GM21526 (cell line): ENCODE measurements around the gene AHCYL1.

Experiments used
- ATAC-seq: cut with Tn5 transposase; IDR thresholded peaks from one replicate; pipeline ENCODE4 v1.9.1; 2021; ENCODE audit warnings: moderate library complexity; ENCODE audit not compliant: unreplicated experiment, low FRiP score

Gene AHCYL1

DNA sequence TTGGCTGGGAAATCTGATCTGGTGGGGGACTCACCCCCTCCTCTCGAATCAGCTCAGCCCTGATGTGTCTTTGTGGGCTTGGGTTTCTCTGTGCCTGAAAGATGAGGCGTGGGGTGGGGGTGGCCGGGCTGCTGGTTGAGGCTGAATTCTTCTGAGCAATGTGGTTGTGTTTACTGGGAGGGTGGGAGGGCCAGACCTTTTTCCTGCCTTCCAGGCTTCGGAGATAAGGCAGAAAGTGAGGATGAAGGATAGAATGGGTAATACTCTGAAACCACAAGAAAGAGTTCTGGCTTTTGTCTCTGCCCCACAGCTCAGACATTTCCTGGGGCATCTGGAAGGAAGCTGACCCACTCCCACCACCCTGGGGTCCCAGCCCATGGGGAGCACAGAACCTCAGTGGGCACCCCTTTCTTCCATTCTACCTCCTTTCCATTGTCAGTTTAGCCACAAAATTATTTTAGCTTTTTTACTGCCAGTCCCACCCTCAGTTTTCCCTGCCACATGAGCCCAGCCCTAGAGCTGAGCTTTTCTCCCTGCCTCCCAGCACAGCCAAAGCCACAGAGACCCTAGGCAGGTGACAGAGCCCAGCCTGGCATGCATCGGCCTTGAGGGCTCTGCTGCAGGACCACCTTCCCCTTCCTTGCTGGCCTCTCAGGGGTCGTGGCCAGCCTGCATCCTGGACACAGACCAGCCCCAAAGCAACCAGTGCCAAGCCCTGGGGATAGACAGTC is 74.7 kb downstream of the AHCYL1 start:
- no peak for ATAC-seq

GRCh38 chr1:110060034-110060661 is 75.6 kb downstream of the AHCYL1 start:
- ATAC-seq, result no peak

GRCh38 chr1:110060662-110061060 is 76.1 kb downstream of the AHCYL1 start:
- no peak for ATAC-seq

DNA sequence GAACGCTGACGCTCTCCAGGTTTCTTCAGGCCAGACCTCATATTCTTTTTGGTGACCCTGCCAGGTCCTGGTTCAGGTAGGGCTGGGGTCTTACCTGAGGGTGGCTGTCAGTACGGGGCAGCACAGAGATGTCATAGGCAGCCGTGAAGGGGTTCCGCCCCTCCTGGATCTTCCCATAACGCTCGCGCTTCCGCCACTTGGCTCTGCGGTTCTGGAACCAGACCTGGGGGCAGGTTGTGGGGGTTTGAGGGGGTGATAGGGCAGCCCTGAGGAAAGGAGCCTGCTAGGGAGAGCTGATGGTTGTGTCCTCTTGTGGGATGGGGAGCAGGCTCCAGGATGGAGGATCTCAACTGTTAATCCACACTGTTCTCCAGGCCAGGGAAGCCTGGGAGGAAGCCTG is 76.8 kb downstream of the AHCYL1 start:
- no peak for ATAC-seq

DNA sequence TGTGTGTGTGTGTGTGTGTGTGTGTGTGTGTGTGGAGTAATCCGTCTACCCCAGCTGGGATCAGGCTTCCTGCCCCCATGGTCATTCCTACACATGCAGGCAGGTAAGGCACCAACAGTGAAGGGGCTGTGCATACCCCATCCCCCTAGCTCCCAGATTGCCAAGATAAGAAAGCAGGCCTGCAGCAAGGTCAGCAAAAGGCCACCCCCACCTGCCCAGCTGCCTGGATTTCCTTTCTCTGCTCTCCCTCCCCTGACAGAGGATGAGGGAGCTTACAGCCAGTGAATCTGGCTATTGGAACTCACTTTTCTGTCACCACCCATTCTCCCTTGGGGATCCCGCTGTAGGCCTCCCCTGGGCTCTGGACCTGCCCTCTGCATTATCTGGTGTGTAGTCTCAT is 78.0 kb downstream of the AHCYL1 start:
- ATAC-seq, result no peak

DNA sequence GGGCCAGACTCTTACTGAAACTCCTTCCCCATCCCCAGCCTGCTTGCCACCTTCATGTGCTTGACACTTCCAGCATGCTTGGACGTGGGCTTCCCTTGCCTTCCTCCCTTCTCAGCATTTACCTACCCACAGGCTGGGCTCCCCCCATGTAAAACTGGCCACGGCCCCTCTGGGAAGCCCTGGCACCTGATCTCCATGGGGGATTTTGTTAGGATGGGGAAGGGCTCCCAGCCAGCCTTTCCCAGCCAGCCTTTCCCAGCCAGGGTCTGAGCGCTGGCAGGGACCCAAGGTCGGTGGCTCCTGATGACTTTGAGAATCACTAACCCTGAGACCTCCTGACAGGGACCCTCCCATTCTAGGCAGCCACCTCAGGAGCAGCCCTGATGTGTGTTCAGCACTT is 79.2 kb downstream of the AHCYL1 start:
- no peak for ATAC-seq

DNA sequence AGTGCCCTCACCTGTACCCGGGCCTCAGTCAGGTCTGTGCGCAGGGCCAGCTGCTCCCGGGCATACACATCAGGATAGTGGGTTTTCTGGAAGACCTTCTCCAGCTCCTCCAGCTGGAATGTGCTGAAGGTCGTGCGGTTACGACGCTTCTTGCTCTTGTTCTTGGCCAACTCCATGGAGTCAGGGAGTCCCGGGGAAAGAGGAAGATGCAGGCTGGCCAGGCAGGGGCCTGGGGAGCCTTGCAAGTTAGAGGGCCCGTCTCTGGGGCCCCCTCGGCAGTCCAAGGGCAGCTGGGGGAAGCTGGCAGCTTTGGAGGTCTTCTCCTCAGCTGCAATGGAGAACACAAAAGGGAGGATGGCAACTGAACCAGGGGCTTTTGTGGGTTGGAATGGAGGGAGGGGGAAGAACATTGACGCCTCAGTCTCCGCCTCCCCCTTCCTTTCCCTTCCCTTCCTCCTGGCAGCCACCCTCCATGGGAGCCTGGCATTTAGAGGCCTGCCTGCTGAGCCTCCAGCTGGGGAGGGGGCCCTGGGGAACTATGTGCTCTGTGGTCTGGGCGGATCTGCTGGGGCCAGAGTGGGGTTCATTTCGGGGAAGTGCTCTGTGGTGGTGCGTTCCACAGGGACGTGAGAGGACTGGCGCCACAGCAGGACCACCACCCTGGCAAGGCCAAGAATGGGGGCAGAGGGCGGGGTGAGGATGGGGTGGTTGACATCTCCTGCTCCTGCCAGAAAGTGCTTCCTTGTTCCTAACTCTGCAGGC is 80.2 kb downstream of the AHCYL1 start:
- ATAC-seq, result no peak

DNA sequence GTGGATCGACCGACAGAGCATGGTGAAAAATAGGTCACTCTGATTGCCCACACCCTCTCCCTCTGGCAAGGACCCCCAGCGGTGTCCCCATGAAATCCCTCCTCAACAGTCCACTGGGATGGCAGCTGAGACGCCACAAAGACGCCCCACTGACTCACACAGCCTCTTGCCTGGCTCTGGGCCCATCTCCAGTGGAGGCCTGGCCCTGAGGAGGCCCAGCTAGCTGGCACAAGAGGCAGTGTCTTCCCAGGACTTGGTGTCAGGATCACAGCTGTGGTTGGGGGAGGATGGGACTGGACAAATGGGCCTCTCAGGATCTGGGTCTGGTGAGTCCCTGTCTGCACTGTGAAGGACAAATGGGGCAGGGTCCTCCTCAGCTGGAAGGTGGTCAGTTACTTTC is 81.3 kb downstream of the AHCYL1 start:
- ATAC-seq, result no peak

- no peak for ATAC-seq
These were observed 82.9 kb downstream of the AHCYL1 start for GRCh38 chr1:110067479-110067892.

DNA sequence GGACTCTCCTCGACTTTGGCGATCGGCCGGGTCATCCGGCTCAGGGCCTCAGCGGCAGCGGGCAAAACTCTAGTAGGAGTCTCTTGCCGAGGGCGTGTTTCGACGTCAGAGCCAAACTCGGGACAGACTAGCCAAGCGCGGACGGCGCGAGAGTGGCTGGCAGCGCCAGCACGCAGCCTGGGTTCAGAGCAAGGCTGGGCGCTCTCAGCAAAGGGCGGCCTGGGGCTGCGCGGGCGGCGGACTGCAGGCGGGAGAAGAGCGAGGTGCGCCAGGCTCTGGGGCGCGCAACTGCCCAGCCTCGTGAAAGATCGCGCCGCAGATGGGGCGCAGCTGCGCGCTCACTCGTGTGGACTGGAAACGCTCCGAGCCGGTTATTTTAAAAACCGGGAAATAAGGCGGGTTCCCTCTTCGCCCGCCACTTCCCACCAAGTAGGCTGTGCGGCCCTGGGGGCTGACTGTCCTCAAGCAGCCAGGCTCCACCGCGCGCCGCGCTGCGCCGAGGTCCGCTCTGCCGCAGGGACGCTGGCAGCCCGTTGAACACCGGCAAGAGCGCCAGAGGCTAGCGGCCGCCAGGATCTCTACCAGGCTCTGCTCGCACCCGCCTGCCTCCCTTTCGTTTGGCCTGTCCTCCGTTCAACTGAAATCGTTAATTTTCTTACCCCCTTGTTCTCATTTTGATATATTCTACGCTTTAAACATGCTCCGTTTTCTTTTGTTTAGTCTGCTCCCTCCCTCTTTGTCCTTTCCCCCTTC is 83.5 kb downstream of the AHCYL1 start:
- no peak for ATAC-seq

GRCh38 chr1:110068646-110069403 is 84.3 kb downstream of the AHCYL1 start:
- no peak for ATAC-seq

DNA sequence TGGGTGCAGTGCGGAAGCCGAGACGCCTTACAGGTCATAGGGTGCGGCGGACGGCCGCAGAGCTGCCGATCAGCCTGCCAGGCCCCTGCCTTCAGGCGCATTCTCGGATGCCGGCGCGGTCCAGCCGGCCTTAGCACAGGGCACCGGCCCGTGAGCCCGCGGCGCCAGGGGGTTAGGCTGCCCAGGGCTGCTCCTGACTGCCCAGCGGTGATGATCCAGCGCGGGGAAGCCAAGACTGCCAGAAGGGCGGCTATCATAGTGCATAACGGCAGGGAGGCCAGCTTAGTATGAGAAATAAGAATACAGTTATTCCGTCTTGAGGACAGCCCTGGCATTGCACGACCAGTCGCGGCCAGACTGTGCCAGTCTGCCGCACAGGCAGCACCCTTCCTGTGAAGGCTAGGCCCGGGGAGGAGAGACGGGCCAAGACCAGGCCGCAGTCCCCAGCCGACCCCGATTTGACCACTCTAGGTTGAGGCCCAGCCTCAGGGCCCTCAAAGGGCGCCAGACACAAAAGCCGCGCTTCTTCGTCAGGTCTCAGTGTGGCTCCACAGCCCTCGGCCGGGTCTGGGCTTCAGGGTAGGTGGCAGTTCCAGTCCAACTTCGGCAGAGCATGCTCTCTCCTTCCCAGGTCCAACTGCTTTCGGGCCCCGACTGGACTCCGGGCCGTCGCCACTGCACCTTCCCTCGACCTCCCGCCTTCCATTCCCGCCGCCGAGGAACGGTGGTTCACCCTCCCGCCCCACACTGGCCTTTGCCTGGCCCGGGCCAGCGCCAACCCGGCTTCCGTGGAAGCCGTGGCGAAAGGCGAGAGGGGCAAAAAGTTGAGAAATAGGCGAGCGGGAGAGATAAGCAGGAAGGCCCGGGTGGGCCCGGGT is 85.1 kb downstream of the AHCYL1 start:
- ATAC-seq, result no peak

DNA sequence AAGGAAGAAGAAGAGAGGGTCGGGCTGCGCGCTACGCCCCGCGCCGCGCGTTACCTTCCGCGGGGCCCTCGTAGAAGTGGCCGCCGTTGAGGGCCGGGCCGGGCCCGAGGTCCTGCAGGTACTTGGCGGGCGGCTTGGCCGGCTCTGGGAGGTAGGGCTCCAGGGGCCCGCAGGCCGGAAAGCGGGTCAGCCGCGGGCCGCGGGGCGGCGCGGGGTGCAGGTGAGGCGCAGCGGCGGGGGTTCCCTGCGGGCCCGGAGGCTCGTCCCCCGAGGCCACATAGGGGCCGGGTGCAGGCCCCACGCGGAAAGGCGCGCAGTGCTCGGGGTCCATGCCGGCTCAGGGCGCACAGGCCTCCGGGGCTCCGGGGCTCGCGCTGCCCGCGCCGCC is 85.7 kb downstream of the AHCYL1 start:
- ATAC-seq, result no peak

- ATAC-seq, result no peak
These were observed 86.2 kb downstream of the AHCYL1 start, which contains the start of gene ALX3 for GRCh38 chr1:110070671-110071242. Gene ALX3, minus strand, starts transcription at chr1:110070672. Its CDS starts 60 bp downstream, at chr1:110070612.
